ENCODE measurements around the gene HFM1.
A peak's percentile ranks its signal among the peaks of the same experiment; 100 is the strongest.

Gene HFM1

GRCh38 chr1:91283421-91283726 lies 121.3 kb downstream of the HFM1 start:
- in situ Hi-C loops (cut with MboI; ENCODE audit: low pct_unique_long_range_greater_than_20kb, low sequenced_read_pairs) = no loop called here
- no peak for DNase-seq

- DNase-seq = peak; percentile 58
- in situ Hi-C loops (cut with MboI; ENCODE audit: low pct_unique_long_range_greater_than_20kb, low sequenced_read_pairs) = no loop called here
Measured at GRCh38 chr1:91282695-91283420, 121.8 kb downstream of the HFM1 start.

GRCh38 chr1:91281782-91282181 lies 122.9 kb downstream of the HFM1 start:
- in situ Hi-C loops (cut with MboI; ENCODE audit: low pct_unique_long_range_greater_than_20kb, low sequenced_read_pairs) = no loop called here

GRCh38 chr1:91278754-91279153 lies 125.9 kb downstream of the HFM1 start:
- DNase-seq = peak; percentile 16
- in situ Hi-C loops (cut with MboI; ENCODE audit: low pct_unique_long_range_greater_than_20kb, low sequenced_read_pairs) = no loop called here

More at GRCh38 chr1:91281782-91282181, 122.9 kb downstream of the HFM1 start:
- DNase-seq = no peak

- DNase-seq = no peak
Measured at GRCh38 chr1:91273875-91274274, 130.8 kb downstream of the HFM1 start.

GRCh38 chr1:91261655-91262054 lies 143.0 kb downstream of the HFM1 start:
- DNase-seq = no peak
- in situ Hi-C loops (cut with MboI; ENCODE audit: low pct_unique_long_range_greater_than_20kb, low sequenced_read_pairs) = no loop called here

More at GRCh38 chr1:91273875-91274274, 130.8 kb downstream of the HFM1 start:
- in situ Hi-C loops (cut with MboI; ENCODE audit: low pct_unique_long_range_greater_than_20kb, low sequenced_read_pairs) = no loop called here

GRCh38 chr1:91245435-91245834 lies 159.2 kb downstream of the HFM1 start:
- no peak for DNase-seq
- in situ Hi-C loops (cut with MboI; ENCODE audit: low pct_unique_long_range_greater_than_20kb, low sequenced_read_pairs) = no loop called here

GRCh38 chr1:91244737-91245136 lies 159.9 kb downstream of the HFM1 start:
- in situ Hi-C loops (cut with MboI; ENCODE audit: low pct_unique_long_range_greater_than_20kb, low sequenced_read_pairs) = no loop called here
- DNase-seq = no peak

- no peak for DNase-seq
- in situ Hi-C loops (cut with MboI; ENCODE audit: low pct_unique_long_range_greater_than_20kb, low sequenced_read_pairs) = no loop called here
Measured at GRCh38 chr1:91243171-91243570, 161.5 kb downstream of the HFM1 start.

GRCh38 chr1:91234181-91234580 lies 170.5 kb downstream of the HFM1 start:
- DNase-seq = no peak
- in situ Hi-C loops (cut with MboI; ENCODE audit: low pct_unique_long_range_greater_than_20kb, low sequenced_read_pairs) = no loop called here

GRCh38 chr1:91226741-91227140 lies 177.9 kb downstream of the HFM1 start:
- in situ Hi-C loops (cut with MboI; ENCODE audit: low pct_unique_long_range_greater_than_20kb, low sequenced_read_pairs) = no loop called here
- DNase-seq = no peak

GRCh38 chr1:91224878-91225277 lies 179.8 kb downstream of the HFM1 start:
- DNase-seq = no peak
- in situ Hi-C loops (cut with MboI; ENCODE audit: low pct_unique_long_range_greater_than_20kb, low sequenced_read_pairs) = no loop called here

- DNase-seq = no peak
- in situ Hi-C loops (cut with MboI; ENCODE audit: low pct_unique_long_range_greater_than_20kb, low sequenced_read_pairs) = no loop called here
Measured at GRCh38 chr1:91221017-91221416, 183.6 kb downstream of the HFM1 start.

GRCh38 chr1:91217911-91218310 lies 186.7 kb downstream of the HFM1 start:
- in situ Hi-C loops (cut with MboI; ENCODE audit: low pct_unique_long_range_greater_than_20kb, low sequenced_read_pairs) = no loop called here
- DNase-seq = no peak
